Activated T-helper 17 cell treated with anti-CD3 and anti-CD28 coated beads, Interleukin-2, amount 50 U/mL, for 72 hours (primary cell): Measurements from ENCODE around the gene SLC36A1. TPM values are rescaled to one million over a fixed set of nuclear protein-coding genes. Genes with fewer than 3 reads are reported as not detected.

ENCODE experiments used
- ATAC-seq: fragments of 150-1000 bp; cut with Tn5 transposase; replicated peaks from 2 replicates; pipeline ENCODE4 v1.10.0; 2021; ENCODE audit warnings: mild to moderate bottlenecking, moderate library complexity
- H3K27ac Mint-ChIP-seq: one replicate; pipeline ENCODE4 v1.8.0; 2022; ENCODE audit warnings: mixed read lengths
- H3K27me3 Mint-ChIP-seq: one replicate; pipeline ENCODE4 v1.8.0; 2022; ENCODE audit warnings: mixed read lengths
- H3K36me3 Mint-ChIP-seq: one replicate; pipeline ENCODE4 v1.8.0; 2022; ENCODE audit warnings: low read depth, mild to moderate bottlenecking, mixed read lengths
- H3K4me1 Mint-ChIP-seq: one replicate; pipeline ENCODE4 v1.8.0; 2022; ENCODE audit warnings: mixed read lengths
- H3K4me3 Mint-ChIP-seq: one replicate; pipeline ENCODE4 v1.8.0; 2022; ENCODE audit warnings: mild to moderate bottlenecking, mixed read lengths
- H3K9me3 Mint-ChIP-seq: one replicate; pipeline ENCODE4 v1.8.0; 2022; ENCODE audit warnings: mixed read lengths
- total RNA-seq, 2 donors: library from RNA; stranded (reverse); gene quantifications; one replicate each; pipeline ENCODE4 v1.2.3, GENCODE V29; 2022

Gene SLC36A1
- total RNA-seq, 2 donors from 2014 or later, result 5.6 TPM

DNA sequence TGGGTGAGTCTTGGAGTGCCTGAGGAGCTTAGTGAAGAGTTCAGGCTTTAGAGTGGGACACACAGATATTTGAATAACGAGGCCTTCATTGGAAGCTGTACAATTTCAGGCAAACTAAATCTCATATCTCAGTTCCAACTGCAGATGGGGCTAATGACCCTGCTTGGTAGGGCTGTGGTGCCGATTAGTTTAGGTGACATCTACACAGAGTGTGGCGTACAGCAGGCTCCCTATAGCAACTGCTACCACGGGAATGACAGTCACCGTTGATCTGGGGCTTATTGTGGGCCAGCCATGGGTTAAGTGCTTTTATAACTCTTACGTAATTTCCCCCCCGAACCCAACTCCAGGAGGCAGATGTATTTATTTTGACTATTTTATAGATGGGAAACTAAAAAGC lies 72.9 kb downstream of the SLC36A1 start:
- Mint-ChIP-seq H3K4me1 (peaks cover 5% of the 10 kb centered on the region), H3K9me3 (no peaks in the 10 kb centered on the region), H3K36me3 (no peaks in the 10 kb centered on the region), H3K4me3 (no peak overlapping the region), H3K27me3 (no peaks in the 10 kb centered on the region), H3K27ac (no peak overlapping the region)
- ATAC-seq, result no peak

DNA sequence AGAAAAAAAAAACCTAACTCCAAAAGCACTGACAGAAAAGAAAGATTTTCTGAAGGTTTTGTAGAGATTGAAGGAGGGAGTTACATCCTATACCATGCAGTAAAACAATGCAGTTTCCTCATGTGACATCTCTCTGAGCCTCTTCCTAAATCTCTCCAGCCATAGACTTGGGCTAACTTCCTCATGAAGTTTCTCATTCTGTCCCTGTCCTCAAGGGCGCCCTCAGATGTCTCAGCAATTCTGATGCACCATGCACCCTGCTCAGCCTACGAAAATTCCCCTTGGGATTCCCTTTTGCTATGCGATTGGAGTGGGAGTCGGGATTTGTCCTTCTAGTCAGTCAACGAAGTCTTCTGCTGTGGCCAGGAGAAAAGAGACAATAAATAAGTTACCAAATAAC lies 74.8 kb downstream of the SLC36A1 start:
- no peak overlapping the region for H3K27ac Mint-ChIP-seq

DNA sequence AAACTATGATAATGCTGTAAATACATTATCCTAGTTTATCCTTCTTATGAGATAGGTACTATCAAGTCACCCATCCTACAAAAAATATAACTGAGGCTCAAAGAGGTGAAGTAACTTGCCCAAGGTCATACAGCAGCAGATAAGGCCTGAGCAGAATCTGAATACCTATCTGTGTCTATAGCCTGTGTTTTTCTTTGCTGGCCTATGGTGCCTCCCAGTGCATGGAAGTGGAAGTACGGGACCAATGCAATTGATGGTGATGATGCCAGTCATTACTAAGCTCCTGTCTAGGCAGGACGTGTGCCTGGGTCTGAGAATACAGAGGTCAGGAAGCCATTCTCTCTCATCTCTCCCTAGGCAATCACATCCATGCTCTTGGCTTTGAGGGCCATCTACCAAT lies 75.9 kb downstream of the SLC36A1 start:
- H3K4me1 Mint-ChIP-seq, result peaks cover 5% of the 10 kb centered on the region
- H3K9me3 Mint-ChIP-seq, result no peaks in the 10 kb centered on the region
- no peak overlapping the region for H3K27ac Mint-ChIP-seq
- H3K27me3 Mint-ChIP-seq, result no peaks in the 10 kb centered on the region
- H3K36me3 Mint-ChIP-seq, result no peaks in the 10 kb centered on the region
- peak; percentile 84 for ATAC-seq
- no peak overlapping the region for H3K4me3 Mint-ChIP-seq

More for the DNA sequence above, 74.8 kb downstream of the SLC36A1 start:
- no peak for ATAC-seq
- Mint-ChIP-seq H3K27me3 (no peaks in the 10 kb centered on the region), H3K4me1 (peaks cover 5% of the 10 kb centered on the region), H3K9me3 (no peaks in the 10 kb centered on the region), H3K36me3 (no peaks in the 10 kb centered on the region), H3K4me3 (no peak overlapping the region)

DNA sequence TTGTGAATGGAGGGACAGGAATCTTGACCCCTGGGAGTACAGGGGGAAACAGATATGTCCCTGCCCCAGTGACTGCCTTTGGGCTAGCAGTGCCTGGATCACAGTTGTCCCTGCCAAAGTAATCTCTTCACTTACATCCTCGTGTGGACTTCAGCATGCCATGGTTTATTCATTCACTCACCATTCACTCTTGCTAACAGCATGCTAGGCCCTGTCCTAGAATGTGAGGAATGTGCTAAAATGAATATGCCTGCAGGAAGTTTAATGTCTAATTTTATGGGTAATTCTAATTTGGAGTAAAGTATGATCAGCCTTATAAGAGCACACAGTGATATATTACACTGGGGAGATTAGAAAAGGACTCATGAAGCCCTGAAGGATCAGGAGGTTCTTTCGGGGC lies 80.8 kb downstream of the SLC36A1 start:
- Mint-ChIP-seq H3K27me3 (no peaks in the 10 kb centered on the region), H3K4me3 (no peak overlapping the region)

DNA sequence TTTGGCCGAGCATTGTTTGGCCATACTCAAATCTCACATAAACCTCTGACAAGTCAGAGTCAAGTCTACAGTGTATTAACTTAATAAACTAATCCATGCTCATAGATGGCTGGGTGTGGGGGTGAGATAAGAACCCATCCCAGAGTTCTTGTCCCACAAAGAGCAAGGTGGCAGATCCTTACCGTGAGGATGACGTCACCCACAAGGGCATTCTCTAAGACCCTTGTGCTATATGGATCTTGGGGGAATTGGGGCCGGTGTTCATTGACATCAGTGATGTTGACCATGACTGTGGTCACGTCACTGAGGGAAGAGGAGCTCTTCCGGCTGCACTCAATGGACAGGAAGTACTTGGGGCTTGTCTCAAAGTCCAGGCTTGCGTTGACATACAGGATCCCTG lies 81.6 kb downstream of the SLC36A1 start:
- Mint-ChIP-seq H3K36me3 (no peaks in the 10 kb centered on the region), H3K27me3 (no peaks in the 10 kb centered on the region), H3K9me3 (no peaks in the 10 kb centered on the region), H3K4me3 (no peak overlapping the region), H3K27ac (no peak overlapping the region), H3K4me1 (no peaks in the 10 kb centered on the region)
- no peak for ATAC-seq

More for the DNA sequence above, 80.8 kb downstream of the SLC36A1 start:
- H3K4me1 Mint-ChIP-seq, result no peaks in the 10 kb centered on the region
- H3K27ac Mint-ChIP-seq, result no peak overlapping the region
- no peaks in the 10 kb centered on the region for H3K9me3 Mint-ChIP-seq
- ATAC-seq, result no peak
- H3K36me3 Mint-ChIP-seq, result no peaks in the 10 kb centered on the region

GRCh38 chr5:151531581-151531980 lies 84.2 kb downstream of the SLC36A1 start:
- Mint-ChIP-seq H3K4me1 (no peaks in the 10 kb centered on the region), H3K4me3 (no peak overlapping the region), H3K27me3 (no peaks in the 10 kb centered on the region), H3K27ac (no peak overlapping the region), H3K36me3 (no peaks in the 10 kb centered on the region), H3K9me3 (no peaks in the 10 kb centered on the region)
- no peak for ATAC-seq

DNA sequence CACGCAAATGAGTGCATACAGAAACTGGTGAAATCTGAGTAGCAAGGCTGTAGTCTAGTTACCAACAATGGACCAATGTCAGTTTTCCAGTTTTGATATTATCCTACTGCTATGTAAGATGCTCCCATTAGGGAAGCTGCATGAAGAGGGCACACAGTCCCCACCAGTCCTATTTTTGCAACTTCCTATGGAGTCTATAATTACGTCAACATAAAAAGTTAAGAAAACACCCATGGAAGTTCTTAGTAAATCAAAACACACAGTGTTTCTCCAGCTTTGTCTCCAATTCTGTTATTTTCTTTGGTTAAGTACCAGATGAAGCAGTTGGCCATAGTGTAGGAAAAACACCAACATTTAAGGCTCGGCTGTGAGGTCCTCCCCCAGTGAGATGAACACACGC lies 85.0 kb downstream of the SLC36A1 start:
- Mint-ChIP-seq H3K4me1 (no peaks in the 10 kb centered on the region), H3K27me3 (no peaks in the 10 kb centered on the region), H3K4me3 (no peak overlapping the region), H3K36me3 (no peaks in the 10 kb centered on the region), H3K9me3 (no peaks in the 10 kb centered on the region), H3K27ac (no peak overlapping the region)
- no peak for ATAC-seq

- no peaks in the 10 kb centered on the region for H3K36me3 Mint-ChIP-seq
- no peak overlapping the region for H3K4me3 Mint-ChIP-seq
- no peak overlapping the region for H3K27ac Mint-ChIP-seq
- no peaks in the 10 kb centered on the region for H3K27me3 Mint-ChIP-seq
- no peaks in the 10 kb centered on the region for H3K9me3 Mint-ChIP-seq
- H3K4me1 Mint-ChIP-seq, result peaks cover 5% of the 10 kb centered on the region
- peak; percentile 14 for ATAC-seq
Measured at GRCh38 chr5:151534350-151534749, 86.9 kb downstream of the SLC36A1 start.

DNA sequence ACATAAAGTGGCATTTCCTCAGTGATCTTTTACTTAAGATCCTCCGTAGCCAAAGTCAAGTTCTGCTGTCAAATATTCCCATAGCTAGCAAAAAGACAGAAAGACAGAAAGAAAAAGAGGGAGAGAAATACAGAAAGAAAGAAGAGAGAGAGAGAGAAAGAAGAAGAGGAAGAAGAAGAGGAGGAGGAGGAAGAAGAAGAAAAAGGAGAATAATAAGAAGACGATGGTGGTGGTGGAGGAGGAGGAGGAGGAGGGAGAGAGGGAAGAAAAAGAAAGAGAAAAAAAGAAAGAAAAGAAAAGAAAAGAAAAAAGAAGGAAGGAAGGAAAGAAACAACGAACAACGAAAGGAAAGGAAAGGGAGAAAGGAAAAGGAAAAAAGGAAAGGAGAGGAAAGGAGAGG lies 89.6 kb downstream of the SLC36A1 start:
- H3K36me3 Mint-ChIP-seq, result no peaks in the 10 kb centered on the region
- no peak for ATAC-seq
- no peak overlapping the region for H3K4me3 Mint-ChIP-seq
- H3K27me3 Mint-ChIP-seq, result no peaks in the 10 kb centered on the region
- H3K9me3 Mint-ChIP-seq, result no peaks in the 10 kb centered on the region
- no peak overlapping the region for H3K27ac Mint-ChIP-seq
- peaks cover 5% of the 10 kb centered on the region for H3K4me1 Mint-ChIP-seq

- H3K9me3 Mint-ChIP-seq, result no peaks in the 10 kb centered on the region
- H3K27me3 Mint-ChIP-seq, result no peaks in the 10 kb centered on the region
- peaks cover 5% of the 10 kb centered on the region for H3K4me1 Mint-ChIP-seq
- H3K36me3 Mint-ChIP-seq, result no peaks in the 10 kb centered on the region
- ATAC-seq, result no peak
- H3K27ac Mint-ChIP-seq, result no peak overlapping the region
- no peak overlapping the region for H3K4me3 Mint-ChIP-seq
Measured at GRCh38 chr5:151541571-151541970, 94.2 kb downstream of the SLC36A1 start.

Other genes starting within 250 kb of the SLC36A1 start
- gene CCDC69, start 223.5 kb upstream of the SLC36A1 start, total RNA-seq, result 10 to 100 TPM; 27.4 to 40.1 TPM
- 10 to 100 TPM; 32.2 to 41.1 TPM for gene GM2A, start 194.4 kb upstream of the SLC36A1 start, total RNA-seq
- not detected for gene SLC36A3, start 143.8 kb upstream of the SLC36A1 start, total RNA-seq
- gene SLC36A2, start 100.0 kb upstream of the SLC36A1 start, total RNA-seq, result not detected
- not detected for gene FAT2, start 143.7 kb downstream of the SLC36A1 start, total RNA-seq
- under 1 TPM in 1 of 2 donors, not detected in 1; 0.26 TPM for gene SPARC, start 239.3 kb downstream of the SLC36A1 start, total RNA-seq